ENCODE measurements around the gene SYTL4. TPM values are rescaled to one million over a fixed set of nuclear protein-coding genes. Genes with fewer than 3 reads are reported as not detected.

SYTL4 gene
- total and polyA plus RNA-seq, 2 of the 8 experiments (the other 6 are each of a cell fraction or from before 2014, with no cell fraction given) = 0.11 TPM

- TF ChIP-seq CHD7 (IDR thresholded peaks at IDR 0.05; ENCODE audit: insufficient replicate concordance, low read length) = no peak
- TF ChIP-seq PHF8 (conservative IDR thresholded peaks at IDR 0.05; ENCODE audit: low read depth, low read length) = no peak
- no peak for TF ChIP-seq NANOG (IDR thresholded peaks at IDR 0.05; ENCODE audit: insufficient read depth, low read depth, low read length, poor library complexity, severe bottlenecking)
- TF ChIP-seq SIRT6 (IDR thresholded peaks at IDR 0.05; ENCODE audit: low read length) = no peak
- no peak for TF ChIP-seq SP4 (IDR thresholded peaks at IDR 0.05; ENCODE audit: low read length)
- no peak for TF ChIP-seq CBX5 (IDR thresholded peaks at IDR 0.05; ENCODE audit: low read depth, low read length)
- no peak for TF ChIP-seq E2F6 (IDR thresholded peaks at IDR 0.05)
- TF ChIP-seq CTCF (IDR thresholded peaks at IDR 0.05; ENCODE audit: control extremely low read depth in 1 of 3, insufficient read depth in 1 of 3, low read depth in 1 of 3, low read length in 3 of 3) = no peak
Measured at GRCh38 chrX:100747090-100747489, 15.2 kb upstream of the SYTL4 start (continued).
